ENCODE measurements around the gene INO80E.

INO80E gene

GRCh38 chr16:29993191-29993902 is 2.7 kb upstream of the INO80E start:
- FAIRE-seq, result no peak

- FAIRE-seq, result no peak
Observed at GRCh38 chr16:29993903-29994599, 2.0 kb upstream of the INO80E start.

GRCh38 chr16:29994600-29995323 is 1.3 kb upstream of the INO80E start:
- no peak for FAIRE-seq

- FAIRE-seq, result no peak
Observed at GRCh38 chr16:29995324-29995910, 624 bp upstream of the INO80E start, which contains the start of gene HIRIP3. HIRIP3 (minus strand) TSS chr16:29995617; CDS start chr16:29995605, 12 bp downstream.

- FAIRE-seq, result no peak
Observed at GRCh38 chr16:29996766-29997250, 767 bp downstream of the INO80E start.

- no peak for FAIRE-seq
Observed at GRCh38 chr16:29999605-30000004, 3.6 kb downstream of the INO80E start.

DNA sequence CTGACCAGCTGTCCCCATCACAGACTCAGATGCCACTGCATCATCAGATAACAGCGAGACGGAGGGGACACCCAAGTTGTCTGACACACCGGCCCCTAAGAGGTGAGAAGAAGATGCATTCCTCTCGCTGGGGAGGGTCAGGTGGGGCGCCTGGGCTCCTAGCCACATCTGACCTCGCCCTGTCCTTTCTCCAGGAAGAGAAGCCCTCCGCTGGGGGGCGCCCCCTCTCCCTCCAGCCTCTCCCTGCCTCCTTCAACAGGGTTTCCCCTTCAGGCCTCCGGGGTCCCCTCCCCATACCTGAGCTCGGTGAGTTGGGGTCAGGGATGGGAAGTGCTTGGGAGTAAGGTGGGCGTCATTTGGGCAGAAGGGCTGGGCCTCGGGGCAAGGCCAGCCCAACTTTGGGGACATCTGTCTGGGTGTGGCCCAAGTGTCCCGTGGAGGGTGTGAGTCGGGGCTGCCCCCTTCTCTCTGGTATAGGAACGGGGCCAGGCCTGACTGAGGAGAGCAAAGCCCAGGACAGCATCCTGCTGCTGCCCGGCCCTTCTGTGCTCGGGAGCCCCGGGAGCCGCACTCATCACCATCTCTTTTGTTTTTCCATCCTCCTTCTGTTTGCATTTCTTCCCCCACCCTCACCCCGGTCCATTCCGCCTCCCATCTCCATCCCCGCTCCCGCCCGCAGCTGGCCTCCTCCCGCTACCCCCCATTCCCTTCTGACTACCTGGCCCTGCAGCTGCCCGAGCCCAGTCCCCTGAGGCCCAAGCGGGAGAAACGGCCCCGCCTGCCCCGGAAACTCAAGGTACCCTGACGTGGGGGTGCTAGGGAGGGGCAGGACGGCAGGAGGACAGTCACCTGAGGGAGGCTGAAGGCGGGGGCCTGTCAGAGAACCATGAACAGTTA is 4.9 kb downstream of the INO80E start:
- no peak for FAIRE-seq

- no peak for FAIRE-seq
Observed at GRCh38 chr16:30002614-30003346, 6.7 kb downstream of the INO80E start.

DNA sequence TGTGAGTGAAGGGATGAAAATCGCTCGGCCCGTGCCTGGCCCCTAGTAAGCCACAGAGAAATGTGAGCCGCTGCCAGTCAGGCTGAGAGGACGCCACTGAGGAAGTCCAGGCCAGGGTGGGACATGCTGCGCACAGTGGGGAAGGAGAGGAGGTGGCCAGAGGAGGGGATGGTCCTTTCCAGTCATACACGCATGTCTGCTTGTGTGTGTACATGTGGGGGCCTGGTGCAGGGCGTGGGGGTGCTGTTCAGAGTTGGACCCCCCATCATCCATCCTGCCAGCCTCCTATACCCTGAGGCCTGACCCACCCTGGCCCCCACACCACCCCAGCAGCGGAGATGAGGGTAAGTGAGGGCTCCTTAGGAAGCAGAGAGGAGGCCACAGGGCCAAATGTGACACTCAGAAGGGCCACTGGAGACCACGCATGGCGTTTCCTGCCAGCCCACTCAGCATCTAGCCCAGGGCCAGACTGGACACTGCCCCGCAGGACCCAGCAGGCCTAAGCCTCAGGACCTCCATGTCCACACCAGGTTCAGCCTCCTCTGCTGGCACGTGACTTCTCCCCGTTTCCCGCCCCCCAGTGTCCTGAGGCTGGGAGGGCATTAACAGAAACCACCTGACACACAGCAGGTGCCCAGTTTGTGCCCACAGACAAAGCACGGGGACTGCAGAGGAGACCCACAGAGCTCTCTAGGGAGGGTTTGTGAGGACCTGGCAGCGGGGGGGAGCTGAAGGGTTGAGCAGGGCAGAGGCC is 7.8 kb downstream of the INO80E start:
- FAIRE-seq, result no peak

DNA sequence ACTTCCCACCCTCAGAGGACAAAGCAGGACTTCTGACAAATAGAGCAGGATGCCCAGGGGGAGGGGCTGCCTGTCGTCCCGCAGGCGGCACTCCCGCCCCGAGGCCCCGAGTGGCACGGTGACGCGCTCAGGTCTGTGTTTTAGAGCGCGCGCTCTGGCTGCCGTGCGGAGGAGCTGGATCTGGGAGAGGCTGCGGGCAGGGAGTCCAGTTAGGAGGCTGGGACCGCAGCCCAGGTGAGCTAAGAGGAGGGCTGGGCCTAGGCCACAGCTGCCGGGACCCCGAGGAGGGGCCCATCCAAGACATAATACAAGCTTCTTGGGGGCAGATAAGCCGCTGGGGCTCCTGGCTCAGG is 8.4 kb downstream of the INO80E start:
- no peak for FAIRE-seq

- FAIRE-seq, result no peak
Observed at GRCh38 chr16:30004811-30005242, 8.8 kb downstream of the INO80E start.

GRCh38 chr16:30005341-30006094 is 9.5 kb downstream of the INO80E start:
- FAIRE-seq, result no peak

DNA sequence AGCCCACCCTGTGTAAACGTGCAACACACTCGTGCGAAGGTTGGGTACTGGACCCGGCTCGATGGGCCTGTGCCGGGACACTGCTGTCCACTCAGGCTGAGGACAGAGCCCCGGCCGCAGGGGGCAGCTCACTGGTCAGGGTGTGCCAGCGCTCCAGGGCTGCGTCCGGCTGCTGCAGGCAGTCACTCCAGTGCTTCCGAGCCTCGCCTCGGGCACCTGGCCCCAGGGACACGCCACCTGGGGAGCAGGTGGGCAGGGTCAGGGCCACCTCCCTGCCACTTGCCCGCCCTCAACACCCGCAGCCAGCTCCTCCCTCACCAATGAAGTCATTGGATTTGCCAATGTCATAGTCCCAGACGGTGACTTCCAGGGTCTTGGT is 10.0 kb downstream of the INO80E start:
- no peak for FAIRE-seq

- FAIRE-seq, result no peak
Observed at GRCh38 chr16:30006659-30007377, 10.8 kb downstream of the INO80E start.

DNA sequence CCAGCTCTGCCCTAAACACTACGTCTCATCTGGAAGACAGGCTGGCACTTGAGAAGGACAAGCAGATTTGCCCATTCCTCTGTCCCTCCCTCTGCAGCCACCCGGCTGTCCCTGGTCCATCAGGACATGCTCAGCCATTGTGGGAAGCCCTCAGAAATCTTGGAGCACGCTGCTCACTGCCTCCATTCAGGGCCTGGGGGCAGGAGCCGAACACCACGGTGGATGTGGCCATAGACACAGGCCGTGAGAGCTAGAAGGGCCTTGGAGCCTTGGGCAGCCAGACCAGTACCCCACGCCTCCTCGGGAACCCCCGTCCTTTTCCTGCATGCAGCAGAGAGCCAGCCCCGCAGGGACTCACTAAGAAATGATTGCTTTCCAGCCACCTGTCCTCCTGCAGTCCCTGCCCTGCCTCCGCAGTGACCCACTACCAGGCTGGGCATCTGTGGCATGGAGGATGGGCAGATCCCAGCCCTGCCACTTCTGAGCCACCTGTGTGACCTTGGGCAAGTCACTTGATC is 11.4 kb downstream of the INO80E start:
- FAIRE-seq, result no peak

DNA sequence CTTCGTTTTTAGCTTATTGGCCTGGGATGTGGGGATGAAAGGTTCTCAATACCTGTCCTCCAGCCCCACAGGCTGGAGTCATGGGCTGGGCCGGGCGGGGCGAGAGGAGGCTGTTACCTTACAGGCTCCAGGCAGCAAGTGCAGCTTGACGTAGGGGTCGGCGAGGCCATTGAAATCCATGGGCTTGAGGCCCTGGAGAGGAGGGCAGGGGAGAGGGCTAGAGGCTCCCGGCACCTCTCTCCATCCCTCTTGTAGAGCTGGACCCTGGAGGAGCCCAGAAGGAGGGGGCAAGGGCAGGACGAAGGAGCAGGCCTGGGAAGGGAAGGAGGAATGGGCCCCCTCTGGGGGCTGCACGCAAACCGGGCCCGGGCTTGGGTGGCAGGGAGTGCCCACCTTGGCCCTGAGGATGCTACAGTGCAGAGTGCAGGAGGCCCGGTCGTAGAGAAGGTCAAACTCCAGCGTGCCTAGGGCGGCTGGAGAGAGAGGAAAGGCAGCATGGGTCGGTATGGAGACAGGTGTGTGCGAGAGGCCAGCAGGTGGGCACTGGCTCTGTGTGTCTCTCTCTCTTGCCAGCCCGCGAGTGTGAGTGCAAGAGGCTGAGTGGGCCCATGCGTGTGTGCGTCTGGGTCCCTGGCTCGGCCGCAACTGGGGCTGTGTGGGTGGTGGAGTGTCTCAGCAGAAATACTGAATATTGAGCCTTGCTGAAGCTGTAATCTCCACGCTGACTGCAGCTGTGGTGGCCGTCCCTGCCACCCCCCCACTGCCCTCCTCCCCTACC is 13.2 kb downstream of the INO80E start:
- FAIRE-seq, result no peak

DNA sequence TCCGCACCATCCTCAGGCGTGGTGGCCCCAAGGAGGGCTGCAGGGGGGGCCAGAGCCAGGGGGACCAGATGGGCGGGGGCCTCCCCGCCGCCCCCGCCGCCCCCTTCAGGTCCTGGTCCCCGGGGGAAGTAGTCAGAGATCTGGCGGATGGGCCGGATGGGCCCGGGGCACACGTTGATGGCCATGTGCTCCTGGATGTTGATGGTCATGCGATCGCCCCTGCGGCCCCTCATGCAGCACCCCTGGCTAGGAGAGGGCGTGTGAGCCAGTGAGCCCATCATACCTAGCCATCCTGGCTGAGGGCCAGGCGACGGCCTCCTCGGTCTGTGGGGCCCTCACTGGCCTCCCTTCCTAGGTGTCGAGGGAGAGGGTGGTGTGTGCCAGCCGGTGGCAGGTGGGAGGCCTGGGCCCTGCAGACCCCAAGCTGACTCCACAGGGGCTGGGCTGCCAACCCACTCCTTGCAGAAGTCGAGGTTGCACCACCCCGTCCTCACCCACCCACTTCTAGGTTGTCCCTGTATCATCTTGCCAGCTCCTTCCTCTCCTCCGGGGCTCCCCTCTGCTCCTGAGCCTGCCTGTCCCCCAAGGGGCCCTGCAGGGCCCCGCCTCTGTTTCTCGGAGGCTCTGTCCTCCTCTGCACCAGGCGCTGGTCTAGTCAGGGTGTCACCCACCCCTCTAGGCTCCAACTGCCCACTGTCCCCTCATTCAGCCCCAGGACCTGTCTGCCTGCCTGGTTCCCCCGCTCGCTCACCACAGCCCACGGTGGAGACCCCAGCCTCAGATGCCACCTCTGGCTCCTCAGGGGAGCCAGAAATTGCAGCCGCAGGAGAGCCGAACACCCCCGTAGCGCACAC is 14.2 kb downstream of the INO80E start:
- FAIRE-seq, result no peak
